ENCODE results near the gene CHST11.
A peak's percentile ranks its signal among the peaks of the same experiment; 100 is the strongest.

The CHST11 gene

DNA sequence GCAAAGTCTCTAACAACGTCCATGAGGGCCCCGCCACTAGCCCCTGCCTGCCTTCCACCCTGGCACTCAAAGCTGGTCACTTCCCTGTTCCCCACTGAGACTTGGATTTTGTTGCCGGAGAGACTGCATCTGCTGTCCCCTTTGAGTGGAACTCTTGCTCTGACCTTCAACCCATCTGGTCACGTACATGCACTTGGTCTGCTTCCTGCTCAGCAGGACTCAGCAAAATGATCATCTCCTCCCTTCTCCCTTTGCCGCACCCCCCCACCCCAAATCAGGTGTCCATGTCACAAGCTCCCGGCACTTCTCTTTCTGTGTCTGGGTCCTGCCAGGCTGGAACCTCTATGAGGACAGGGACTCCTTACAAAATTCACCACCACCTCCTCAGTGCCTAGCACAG, 180.9 kb downstream of the CHST11 start:
- no peak for DNase-seq

DNA sequence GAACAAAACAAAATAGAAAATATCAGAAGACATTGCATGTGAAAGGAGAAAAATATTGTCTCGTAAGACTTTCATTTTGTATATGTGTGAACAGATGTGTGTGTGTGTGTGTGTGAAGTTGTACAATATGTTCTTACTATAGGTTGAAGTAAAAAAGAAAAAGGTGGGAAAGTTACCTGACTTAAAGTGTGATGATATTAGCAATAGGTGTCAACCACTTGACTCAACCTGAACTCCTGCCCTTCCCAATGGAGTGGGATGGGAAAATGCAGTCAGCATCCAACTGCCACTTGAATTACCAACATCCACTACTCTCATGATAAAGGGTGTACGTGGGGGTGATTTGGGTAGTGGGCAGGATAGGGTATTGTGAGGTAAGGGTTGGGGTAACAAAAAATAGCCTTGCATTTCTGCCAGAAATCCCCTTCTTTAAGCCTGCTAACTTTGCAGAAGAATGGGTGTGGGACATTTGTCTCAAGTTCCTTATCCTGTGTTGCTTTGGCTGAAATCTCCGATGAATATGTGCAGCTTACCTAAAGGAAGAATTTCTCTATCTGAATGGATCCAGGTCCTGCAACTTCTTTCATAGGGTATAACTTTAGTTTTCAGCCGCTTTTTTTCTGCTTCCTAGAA, 181.6 kb downstream of the CHST11 start:
- DNase-seq = no peak

DNA sequence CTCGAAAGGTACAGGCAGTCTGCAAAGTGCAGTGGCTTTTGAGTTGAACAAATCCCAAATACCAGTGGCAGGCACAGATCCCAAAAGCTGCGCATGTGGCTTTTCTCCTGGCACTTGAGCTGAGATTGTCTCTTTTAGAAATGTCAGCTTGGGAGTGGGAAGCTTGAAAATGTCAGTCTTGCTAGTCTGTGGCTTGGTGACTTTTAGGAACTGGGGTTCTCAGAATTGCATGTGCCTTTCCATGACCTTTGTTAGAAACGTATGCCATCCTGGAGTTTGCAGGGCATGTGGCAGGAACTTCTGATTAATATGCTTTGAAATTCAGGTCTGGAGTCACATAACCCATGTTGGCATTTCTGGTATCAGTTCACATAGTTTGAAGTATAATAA, 182.1 kb downstream of the CHST11 start:
- no peak for DNase-seq

DNA sequence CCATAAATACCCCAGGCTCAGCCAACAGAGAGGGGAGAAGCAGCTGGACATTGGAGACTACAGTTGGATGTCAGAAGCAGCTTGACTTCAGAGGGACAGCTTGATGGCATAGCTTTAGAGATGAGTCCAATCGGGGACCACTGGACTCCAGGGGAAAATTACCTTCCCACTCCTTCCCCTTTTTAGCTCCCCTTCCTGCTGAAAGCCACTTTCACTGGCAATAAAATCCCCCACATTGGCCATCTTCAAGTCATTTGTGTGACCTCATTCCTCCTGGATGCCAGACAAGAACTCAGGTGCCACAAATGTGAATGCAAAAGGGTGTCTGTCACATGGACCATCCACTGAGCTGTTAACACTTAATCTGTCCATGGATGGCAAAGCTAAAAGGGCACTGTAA, 184.2 kb downstream of the CHST11 start:
- no peak for DNase-seq

DNA sequence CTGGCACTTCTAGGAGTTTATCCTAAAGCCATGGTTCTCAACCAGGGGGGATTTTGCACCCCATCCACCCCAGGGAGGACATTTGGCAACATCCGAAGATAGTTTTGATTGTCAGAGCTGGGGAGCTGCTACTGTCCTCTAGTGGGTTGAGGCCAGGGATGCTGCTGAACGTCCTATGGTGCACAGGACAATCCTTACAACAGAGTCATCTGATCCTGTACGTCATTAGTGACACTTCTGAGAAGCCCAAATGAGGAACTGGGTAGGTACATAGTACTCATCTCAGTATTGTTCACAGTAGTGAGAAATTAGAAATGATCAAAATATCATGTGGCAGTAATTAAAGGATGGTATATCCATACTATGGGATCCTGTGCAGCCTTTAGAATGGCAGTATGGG, 185.1 kb downstream of the CHST11 start:
- DNase-seq = no peak

DNA sequence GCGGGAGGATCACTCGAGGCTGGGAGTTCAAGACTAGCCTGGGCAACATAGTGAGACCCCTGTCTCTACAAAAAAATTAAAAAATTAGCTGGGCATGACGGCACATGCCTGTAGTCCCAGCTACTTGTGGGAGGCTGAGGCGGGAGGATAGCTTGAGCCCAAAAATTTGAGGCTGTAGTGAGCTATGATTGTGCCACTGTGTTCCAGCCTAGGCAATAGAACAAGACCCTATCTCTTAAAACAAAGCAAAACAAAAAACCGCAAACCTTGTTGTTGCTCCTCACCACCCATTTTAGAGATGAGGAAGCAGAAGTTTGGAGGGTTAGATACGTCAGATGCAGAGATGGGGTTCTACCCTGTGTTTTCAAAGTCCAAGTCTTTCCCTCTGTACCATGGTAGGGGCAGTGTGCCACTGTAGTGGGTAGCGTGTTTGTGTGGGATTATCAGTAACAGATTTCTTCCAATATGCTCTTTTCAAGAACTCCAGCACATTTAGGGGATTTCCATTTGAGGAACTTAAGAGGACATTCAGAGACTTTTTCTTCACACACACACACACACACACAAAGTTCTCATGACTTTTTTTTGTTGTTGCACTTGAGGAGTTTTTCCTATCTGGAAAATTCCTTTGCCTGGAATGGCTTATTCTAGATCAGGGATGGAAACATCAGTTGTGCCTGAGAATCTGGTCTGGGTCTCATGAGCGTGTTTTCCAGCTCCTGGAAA, 186.5 kb downstream of the CHST11 start:
- DNase-seq = no peak

DNA sequence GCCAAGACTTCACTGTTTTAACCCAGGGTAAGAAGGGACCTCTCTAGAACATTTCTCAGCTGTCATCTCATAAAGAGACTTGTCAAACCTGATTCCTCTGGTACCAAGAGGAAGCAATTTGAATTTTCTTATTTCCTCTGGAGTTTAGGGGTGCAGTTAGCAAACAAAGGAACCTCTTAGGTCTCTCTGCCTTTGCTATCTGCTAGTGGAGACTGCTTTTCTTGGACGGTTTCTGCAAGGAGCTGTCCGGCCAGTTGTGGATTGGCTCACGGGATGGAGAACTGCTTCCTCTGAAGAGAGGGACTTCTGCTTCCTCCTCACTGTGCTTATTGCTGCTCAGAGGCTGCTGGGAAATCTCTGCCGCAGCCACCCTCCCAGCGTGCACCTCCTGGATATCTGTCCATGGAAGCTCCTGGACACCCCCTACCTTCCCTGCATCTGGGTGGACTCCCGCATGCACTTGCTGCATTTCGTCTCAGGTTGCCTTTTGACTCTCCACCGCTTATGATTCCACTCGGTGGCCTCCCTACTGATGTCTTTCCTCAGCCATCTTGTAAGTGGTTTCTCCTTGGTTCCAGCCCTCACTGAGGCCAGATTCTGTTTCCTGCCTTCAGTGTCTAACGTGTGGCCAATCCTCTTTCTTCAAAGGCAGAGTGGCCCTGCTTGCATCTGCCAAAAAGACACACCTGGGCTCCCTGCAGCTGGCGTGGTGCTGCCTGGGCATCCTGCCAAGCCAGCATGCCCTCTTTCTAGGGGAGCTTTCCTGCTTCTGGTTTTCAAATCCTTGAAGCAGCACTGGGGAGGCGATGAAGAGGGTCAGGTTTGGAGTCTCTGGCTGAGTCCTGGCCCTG, 187.3 kb downstream of the CHST11 start:
- peak; percentile 91 for DNase-seq

DNA sequence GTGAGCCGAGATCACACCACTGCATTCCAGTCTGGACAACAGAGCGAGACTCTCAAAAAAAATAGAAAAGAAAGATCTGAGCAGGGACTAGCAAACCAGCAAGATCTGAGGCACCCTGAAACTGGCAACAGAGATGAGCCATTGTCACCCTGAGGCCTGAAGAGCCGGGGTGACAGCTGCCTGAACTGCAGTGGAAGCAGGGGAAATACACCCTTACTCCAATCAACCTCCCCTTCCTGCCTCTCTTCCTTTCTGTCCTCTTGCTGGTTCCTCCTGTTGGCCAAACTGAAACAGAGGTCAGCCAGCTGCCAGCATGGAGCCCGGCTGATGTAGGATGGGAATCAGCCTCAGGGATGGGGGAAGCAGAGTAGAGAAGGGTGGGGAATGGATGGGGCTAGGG, 192.0 kb downstream of the CHST11 start:
- DNase-seq = no peak

DNA sequence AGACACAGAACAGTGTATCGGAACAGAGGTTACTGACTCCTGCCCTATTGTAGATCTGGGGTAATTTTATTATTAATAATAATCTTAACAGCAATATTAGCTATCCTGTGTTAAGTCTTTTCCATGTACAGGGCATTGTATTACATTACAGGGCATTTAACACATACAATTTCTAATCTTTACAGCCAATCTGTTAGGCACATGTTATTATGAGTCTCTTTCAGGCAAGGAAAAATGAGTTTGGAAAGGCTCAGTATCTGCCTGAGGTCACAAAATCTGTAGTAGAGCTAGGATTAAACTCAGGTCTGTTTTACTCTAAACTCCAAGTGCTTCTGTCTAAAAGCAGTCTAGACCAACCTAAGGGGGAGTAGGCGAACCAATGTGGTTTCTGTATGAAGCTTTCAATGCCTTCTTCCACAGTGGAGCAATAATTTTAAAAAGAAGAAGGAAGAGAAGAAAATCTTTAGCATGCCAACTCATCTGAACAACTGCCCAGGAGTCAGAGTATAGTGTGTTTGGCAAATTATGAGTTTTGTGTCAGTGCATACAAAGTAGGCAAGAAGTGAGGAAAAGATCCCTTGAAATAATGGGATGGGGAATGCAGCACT, 192.6 kb downstream of the CHST11 start:
- DNase-seq = no peak

DNA sequence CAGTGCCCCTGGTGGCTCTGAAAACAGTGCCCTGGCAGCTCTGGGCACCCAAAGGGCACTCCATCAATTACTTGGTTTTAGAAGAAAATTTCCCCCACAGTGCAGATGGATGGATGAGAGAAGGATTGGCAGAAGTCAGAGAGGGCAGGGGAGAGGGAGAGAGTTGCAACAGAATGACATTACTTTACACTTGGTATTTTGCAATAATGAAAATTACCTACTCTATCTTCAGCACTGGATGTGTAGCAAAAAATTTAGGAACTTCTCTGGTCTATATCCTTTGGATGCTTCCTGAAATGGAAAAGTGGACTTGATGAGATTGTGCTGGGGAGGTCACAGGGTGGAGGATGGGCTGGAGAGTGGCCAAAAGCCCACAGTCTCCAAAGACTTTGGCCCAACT, 193.2 kb downstream of the CHST11 start:
- no peak for DNase-seq

DNA sequence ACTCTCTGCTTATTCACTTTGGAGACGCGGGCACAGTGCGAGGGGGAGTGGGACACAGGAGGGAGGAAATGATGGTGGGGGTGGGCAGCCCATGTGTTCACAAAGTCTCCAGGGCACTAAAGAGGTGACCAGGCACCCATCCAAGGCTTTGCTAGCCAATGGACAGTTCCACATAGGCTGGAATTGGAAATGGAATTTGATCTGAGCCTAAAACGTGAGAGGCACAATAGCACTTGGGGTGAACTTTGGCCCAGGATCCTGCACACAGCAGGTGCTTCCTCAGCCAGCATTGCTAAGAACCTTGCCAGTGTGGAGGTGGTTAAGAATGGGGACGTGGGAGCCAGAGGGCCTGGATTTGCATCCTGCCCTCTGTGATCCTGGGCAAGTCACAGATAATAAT, 193.8 kb downstream of the CHST11 start:
- DNase-seq = no peak

DNA sequence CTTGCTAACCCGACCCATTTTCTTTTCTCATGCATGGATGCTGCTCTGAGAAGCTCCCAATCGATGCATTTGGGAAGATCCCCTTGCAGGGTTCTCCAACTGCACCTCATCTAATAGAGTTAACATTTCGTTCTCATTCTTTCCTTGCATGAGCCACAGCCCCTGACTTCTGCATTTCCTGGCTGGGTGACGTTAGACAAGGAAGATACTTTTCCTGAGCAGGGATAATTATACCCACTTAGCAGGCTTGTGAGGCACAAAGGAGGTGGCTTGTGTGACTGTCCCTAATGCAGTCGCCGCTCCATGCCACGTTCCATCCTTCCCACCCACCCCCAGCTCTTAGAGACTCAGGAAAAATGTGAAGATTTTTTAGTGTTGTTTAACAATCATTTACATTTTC, 195.1 kb downstream of the CHST11 start:
- DNase-seq = no peak

DNA sequence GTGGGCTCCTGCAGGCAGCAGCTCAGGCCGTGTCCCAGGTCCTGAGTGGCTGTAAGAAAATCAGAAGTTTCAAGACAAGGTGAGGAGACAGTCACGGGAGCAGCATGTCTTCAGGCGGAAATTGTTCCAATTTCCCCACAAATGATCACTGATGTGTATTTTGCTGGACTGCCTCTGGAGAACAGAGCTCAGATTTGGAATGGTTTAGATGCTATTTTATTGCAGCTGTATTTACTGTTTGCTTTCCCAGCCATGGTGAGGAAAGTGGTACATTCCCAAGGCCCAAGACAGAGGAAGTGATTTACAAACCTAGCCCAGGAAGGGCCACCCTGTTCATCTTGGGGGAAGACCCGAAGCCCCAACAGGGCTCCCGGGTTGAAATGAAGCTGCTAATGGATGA, 195.6 kb downstream of the CHST11 start:
- DNase-seq = no peak

DNA sequence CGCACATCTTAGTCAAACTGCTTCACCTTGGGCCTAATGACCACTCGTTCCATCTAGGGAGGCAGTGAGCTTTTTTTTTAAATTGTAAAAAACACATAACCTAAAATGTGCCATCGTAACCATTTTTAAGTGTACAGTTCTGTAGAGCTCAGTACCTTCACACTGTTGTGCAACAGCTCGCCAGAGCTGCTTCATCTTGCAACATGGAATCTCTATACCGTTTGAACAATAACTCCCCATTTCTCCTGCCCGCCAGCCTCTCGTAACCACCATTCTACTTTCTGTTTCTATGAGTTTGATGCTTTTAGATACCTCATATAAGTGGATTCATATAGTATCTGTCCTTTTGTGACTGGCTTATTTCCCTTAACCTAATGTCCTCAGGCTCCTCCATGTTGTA, 196.2 kb downstream of the CHST11 start:
- DNase-seq = no peak

DNA sequence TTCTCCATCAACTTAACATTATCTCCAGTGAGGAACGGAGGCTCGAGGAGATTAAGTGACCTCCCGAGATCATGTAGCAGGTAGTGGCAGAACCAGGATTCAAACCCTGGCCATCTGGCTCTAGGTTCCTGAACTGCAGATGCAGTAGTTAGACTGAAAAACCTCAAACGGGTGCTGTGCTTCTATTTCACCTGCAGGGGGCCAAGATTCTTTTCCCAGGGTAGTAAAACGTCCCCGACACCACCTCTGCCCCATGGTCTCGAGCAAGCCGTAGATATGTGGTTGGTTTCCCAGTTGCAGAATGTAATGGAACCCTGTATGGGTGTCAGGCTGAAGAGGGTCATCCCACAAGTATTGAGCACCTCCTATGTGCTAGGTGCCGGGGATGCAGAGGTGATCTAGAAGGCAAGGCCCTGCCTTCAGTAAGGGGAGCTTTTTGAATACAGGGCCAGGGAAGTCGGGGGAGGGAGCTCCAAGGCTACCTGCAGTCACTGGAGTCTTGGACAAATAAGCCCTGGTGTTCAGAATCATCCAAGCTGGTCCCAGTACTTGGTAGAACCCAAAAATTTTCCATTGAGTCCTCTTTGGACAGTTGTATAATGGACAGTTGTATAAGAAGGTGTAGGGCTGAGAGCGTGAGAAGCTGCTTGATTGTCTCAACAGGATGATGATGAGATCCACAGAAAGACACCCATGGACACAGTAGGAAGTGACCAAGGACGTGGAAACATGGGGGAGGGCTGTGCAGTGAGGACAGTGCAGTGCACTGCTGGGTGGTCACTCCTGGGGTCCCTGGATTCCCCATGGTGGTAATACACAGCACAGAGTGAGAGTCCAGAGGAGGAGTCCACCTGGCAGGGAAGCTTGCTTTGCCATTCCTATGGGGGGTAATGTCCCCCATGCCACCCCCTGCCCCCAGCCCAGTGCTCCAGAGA, 197.2 kb downstream of the CHST11 start:
- no peak for DNase-seq

DNA sequence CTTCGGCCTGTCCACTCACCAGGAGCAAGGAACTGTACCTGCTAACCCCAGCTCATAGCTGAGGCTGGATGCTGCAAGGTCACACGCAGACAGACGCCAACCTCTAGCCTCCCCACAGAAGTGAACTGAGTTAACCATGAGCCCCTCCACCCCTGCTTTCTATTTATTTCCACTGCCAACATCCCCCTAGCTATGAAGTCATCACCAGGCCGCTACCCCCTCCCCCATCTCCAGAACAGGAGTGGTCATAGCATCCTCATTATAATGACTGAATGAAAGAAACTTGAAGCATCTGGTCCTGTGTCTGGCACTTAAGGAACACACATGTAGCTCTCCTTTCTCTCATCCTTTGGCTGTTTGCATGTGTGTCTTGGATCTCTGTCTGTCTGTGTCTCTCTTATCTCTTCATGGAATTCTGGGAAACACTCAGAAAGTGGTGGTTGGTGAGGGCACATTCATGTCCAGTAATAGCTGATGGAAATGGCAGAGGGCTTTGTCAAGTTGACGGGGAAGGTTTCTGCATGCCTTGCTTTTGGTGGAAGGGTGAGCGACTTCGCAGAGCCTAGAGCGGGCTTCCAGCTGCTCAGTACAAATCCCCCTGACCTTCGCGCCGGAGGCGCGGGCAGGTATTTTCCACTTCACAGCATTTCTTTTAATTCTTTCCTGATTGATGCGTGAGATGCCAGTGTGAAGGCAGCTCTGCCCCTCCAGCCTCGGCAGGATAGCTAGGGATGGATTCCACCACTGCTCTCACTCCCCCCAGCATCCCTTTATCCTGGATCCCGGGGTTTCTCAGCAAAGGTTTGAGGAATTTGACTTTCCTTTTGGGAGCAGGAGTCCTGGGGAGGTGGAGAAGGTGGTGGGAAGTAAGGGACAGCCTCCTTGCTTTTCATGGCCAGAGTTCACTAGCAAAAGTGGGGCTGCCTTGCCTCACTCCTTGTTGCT, 198.2 kb downstream of the CHST11 start:
- DNase-seq = no peak

DNA sequence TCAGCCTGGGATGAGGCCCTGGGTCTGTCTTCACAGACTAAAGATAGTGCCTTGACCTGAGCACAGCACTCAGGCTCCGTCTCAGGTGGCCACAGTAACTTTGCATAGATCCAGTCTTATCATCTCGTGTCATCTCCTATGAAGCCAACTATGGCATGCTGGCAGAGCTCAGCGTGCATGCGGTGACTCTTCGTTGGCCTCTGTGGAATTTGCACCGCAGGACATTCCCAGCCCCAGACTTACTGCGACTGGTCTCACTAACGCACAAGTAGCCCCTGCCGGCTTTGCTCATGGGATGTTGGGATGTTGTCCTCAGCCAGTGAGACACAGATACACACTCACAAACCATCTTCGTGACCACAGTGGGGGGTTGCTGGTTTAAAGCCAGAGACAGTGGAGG, 199.6 kb downstream of the CHST11 start:
- no peak for DNase-seq

DNA sequence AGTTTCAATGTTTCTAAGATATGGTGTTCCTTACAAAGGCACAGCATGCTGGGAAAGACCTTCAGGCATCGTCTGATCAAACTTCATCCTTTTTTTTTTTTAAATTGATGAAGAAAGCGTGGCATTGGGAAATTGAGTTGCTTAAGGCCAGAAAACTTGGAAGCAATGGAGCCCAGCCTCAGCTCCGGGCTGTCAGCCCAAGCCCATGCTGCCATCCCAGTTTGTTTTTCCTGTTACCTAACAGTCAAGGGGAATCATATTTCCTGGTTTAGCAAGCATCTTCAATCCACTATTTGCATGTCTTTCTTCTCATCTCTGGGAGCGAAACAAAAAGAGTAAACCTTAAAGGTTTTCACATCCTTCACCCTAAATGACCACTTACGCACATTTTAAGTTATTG, 200.2 kb downstream of the CHST11 start:
- peak; percentile 50 for DNase-seq

DNA sequence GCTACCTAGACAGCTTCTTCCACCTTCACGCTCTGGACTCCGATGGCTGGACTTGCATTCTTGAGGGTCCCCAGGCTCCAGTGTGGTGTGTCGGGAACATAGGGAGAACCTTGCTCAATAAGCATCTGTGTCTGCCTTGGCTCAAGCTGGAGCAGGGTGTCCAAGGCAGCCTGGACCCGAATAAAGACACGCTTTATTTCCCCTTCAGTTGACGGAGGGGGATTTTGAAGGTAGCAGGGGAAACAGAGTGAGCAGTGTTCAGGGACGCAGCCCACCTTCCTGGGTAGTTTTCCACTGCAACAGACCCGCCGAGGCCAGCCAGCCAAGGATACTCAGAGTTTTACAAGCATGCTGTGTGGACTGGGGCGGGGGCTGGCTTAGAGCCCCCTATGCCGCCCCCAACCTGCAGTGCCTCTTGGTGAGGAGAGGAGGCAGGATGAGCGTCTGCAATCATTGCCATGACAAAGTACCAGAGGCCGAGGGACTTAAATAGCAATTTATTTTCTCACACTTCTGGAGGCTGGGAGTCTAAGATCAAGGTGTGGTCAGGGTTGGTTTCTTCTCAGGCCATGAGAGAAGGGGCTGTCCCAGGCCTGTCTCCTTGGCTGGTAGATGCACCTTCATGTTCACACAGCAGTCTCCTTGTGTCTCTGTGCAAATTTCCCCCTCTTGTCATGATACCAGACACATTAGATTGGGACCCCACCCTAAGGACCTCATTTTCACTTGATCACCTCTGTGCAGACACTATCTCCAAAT, 201.2 kb downstream of the CHST11 start:
- DNase-seq = no peak

DNA sequence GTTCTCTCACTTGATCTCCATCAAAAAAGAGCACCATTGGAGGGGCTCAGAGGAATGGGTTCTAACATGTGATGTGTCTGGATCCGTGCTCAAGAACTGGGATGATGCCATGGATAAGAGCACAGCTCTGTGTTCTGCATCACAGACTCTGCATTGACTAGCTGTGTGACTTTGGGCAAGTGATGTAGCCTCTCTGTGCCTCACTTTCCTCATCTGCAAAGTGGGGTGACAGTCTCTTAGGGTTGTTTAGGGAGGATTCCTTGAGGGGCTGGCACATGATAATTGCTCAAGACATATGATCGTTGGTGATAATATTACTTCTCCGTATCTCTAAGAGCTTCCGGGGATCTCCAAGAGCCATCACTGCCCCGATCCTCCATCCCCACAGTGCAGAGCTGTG, 202.3 kb downstream of the CHST11 start:
- DNase-seq = no peak

DNA sequence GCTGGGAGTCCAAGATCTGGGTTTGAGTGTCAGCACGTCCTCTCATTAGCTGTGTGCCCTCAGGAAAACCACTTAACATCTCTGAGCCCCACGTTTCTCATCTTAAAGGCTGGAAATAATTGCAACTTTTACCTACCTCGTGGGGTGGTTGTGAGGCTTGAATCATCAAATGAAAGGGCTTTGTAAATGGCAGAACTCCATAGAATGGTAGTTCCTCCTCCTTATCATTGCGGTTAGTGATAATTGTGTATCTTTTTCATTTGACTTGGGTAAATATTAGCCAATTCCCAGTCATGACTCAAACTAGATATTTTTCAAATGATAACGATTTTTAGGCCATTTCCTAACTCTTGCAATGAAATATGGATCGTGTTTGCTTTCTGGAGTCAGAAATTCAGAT, 205.5 kb downstream of the CHST11 start:
- no peak for DNase-seq

Measured in NCI-H510A treated with DMSO at 0.1 percent for 48 hours (cell line).